ENCODE data around the gene SDK1. TPM values are rescaled to one million over a fixed set of nuclear protein-coding genes. Genes with fewer than 3 reads are reported as not detected.

Gene SDK1
- total and polyA plus RNA-seq, 2 experiments from 2014 or later, result 2.1 to 10.0 TPM

DNA sequence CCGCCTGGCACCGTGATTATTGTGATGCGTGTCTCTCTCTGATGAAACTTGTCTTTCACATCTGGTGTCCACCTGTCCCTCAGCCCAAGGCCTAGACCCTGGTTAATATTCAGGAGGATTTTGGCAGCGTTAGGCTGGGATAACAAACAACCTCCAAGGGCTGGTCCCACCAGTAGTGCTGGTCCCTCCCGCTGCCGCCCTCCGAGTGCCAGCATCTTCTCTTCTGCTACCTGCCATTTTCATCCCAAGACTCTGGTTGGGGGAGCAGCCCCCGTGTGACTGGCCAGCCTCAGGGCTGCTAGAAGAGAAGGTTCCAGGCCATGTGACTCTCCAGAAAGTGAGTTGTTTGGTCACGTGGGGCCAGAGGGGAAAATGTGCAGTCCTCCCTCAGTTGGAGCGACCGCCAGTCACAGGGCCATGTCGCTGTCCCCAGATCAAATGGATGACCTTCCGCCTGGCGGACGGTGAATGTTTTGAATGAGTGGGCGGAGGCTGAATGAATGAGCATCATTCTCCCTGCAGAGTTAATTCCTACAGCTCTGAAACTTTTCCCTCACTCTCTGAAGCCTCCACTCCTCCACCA lies 901.2 kb downstream of the SDK1 start:
- Histone ChIP-seq H2AFZ (no peak overlapping the region), H3K79me2 (replicated peaks; ENCODE audit: insufficient read depth) (no peaks in the 10 kb centered on the region), H3K9me2 (ENCODE audit: insufficient read depth) (no peaks in the 10 kb centered on the region), H3K4me2 (no peak overlapping the region), H3K36me3 (ENCODE audit: insufficient read depth) (no peaks in the 10 kb centered on the region), H3K4me1 (ENCODE audit: insufficient read depth) (peaks cover 6% of the 10 kb centered on the region; the same call in 1 of the 2 replicates), H3K4me3 (no peak overlapping the region), H3K27me3 (ENCODE audit: insufficient read depth) (no peaks in the 10 kb centered on the region), H3K27ac (ENCODE audit: low read depth) (no peak overlapping the region), H4K20me1 (replicated peaks; ENCODE audit: insufficient read depth) (no peaks in the 10 kb centered on the region), H3F3A (replicated peaks; ENCODE audit: low read depth) (no peaks in the 10 kb centered on the region)
- Mint-ChIP-seq H3K4me1 (peaks cover 8% of the 10 kb centered on the region; the same call in 2 of the 3 replicates), H3K27ac (no peak overlapping the region), H3K4me3 (no peak overlapping the region), H3K9me3 (no peaks in the 10 kb centered on the region), H3K36me3 (ENCODE audit: low read depth) (no peaks in the 10 kb centered on the region), H3K27me3 (ENCODE audit: insufficient read depth, low read depth, poor library complexity) (peaks cover 12% of the 10 kb centered on the region)
- DNase-seq (ENCODE audit: low spot score) (no peak), ATAC-seq (no peak)
- TF ChIP-seq JUNB (IDR thresholded peaks at IDR 0.05; ENCODE audit: unreplicated experiment) (no peak), STAT1 (IDR thresholded peaks at IDR 0.05; ENCODE audit: unreplicated experiment) (no peak), ZNF114 (CRISPR knock-in tag; IDR thresholded peaks at IDR 0.05) (no peak), EZH2 (IDR thresholded peaks at IDR 0.05; ENCODE audit: low read depth, unreplicated experiment) (no peak), ZNF331 (CRISPR knock-in tag; IDR thresholded peaks at IDR 0.05; ENCODE audit: low read depth) (no peak), POLR2AphosphoS5 (IDR thresholded peaks at IDR 0.05; ENCODE audit: low read depth) (no peak), EZH2phosphoT487 (IDR thresholded peaks at IDR 0.05; ENCODE audit: unreplicated experiment) (no peak), NANOG (IDR thresholded peaks at IDR 0.05; ENCODE audit: borderline replicate concordance) (no peak), CREB1 (CRISPR knock-in tag; IDR thresholded peaks at IDR 0.05; ENCODE audit: low read depth) (no peak)
- TF ChIP-seq, protein P1, sequence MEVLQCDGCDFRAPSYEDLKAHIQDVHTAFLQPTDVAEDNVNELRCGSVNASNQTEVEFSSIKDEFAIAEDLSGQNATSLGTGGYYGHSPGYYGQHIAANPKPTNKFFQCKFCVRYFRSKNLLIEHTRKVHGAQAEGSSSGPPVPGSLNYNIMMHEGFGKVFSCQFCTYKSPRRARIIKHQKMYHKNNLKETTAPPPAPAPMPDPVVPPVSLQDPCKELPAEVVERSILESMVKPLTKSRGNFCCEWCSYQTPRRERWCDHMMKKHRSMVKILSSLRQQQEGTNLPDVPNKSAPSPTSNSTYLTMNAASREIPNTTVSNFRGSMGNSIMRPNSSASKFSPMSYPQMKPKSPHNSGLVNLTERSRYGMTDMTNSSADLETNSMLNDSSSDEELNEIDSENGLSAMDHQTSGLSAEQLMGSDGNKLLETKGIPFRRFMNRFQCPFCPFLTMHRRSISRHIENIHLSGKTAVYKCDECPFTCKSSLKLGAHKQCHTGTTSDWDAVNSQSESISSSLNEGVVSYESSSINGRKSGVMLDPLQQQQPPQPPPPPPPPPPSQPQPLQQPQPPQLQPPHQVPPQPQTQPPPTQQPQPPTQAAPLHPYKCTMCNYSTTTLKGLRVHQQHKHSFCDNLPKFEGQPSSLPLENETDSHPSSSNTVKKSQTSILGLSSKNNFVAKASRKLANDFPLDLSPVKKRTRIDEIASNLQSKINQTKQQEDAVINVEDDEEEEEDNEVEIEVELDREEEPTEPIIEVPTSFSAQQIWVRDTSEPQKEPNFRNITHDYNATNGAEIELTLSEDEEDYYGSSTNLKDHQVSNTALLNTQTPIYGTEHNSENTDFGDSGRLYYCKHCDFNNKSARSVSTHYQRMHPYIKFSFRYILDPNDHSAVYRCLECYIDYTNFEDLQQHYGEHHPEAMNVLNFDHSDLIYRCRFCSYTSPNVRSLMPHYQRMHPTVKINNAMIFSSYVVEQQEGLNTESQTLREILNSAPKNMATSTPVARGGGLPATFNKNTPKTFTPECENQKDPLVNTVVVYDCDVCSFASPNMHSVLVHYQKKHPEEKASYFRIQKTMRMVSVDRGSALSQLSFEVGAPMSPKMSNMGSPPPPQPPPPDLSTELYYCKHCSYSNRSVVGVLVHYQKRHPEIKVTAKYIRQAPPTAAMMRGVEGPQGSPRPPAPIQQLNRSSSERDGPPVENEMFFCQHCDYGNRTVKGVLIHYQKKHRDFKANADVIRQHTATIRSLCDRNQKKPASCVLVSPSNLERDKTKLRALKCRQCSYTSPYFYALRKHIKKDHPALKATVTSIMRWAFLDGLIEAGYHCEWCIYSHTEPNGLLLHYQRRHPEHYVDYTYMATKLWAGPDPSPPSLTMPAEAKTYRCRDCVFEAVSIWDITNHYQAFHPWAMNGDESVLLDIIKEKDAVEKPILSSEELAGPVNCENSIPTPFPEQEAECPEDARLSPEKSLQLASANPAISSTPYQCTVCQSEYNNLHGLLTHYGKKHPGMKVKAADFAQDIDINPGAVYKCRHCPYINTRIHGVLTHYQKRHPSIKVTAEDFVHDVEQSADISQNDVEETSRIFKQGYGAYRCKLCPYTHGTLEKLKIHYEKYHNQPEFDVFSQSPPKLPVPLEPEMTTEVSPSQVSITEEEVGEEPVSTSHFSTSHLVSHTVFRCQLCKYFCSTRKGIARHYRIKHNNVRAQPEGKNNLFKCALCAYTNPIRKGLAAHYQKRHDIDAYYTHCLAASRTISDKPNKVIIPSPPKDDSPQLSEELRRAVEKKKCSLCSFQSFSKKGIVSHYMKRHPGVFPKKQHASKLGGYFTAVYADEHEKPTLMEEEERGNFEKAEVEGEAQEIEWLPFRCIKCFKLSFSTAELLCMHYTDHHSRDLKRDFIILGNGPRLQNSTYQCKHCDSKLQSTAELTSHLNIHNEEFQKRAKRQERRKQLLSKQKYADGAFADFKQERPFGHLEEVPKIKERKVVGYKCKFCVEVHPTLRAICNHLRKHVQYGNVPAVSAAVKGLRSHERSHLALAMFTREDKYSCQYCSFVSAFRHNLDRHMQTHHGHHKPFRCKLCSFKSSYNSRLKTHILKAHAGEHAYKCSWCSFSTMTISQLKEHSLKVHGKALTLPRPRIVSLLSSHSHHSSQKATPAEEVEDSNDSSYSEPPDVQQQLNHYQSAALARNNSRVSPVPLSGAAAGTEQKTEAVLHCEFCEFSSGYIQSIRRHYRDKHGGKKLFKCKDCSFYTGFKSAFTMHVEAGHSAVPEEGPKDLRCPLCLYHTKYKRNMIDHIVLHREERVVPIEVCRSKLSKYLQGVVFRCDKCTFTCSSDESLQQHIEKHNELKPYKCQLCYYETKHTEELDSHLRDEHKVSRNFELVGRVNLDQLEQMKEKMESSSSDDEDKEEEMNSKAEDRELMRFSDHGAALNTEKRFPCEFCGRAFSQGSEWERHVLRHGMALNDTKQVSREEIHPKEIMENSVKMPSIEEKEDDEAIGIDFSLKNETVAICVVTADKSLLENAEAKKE (CRISPR knock-in tag; IDR thresholded peaks at IDR 0.05), result no peak
- TF ChIP-seq, protein P2, sequence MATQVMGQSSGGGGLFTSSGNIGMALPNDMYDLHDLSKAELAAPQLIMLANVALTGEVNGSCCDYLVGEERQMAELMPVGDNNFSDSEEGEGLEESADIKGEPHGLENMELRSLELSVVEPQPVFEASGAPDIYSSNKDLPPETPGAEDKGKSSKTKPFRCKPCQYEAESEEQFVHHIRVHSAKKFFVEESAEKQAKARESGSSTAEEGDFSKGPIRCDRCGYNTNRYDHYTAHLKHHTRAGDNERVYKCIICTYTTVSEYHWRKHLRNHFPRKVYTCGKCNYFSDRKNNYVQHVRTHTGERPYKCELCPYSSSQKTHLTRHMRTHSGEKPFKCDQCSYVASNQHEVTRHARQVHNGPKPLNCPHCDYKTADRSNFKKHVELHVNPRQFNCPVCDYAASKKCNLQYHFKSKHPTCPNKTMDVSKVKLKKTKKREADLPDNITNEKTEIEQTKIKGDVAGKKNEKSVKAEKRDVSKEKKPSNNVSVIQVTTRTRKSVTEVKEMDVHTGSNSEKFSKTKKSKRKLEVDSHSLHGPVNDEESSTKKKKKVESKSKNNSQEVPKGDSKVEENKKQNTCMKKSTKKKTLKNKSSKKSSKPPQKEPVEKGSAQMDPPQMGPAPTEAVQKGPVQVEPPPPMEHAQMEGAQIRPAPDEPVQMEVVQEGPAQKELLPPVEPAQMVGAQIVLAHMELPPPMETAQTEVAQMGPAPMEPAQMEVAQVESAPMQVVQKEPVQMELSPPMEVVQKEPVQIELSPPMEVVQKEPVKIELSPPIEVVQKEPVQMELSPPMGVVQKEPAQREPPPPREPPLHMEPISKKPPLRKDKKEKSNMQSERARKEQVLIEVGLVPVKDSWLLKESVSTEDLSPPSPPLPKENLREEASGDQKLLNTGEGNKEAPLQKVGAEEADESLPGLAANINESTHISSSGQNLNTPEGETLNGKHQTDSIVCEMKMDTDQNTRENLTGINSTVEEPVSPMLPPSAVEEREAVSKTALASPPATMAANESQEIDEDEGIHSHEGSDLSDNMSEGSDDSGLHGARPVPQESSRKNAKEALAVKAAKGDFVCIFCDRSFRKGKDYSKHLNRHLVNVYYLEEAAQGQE (IDR thresholded peaks at IDR 0.05; ENCODE audit: unreplicated experiment), result no peak
- TF ChIP-seq, protein P3, sequence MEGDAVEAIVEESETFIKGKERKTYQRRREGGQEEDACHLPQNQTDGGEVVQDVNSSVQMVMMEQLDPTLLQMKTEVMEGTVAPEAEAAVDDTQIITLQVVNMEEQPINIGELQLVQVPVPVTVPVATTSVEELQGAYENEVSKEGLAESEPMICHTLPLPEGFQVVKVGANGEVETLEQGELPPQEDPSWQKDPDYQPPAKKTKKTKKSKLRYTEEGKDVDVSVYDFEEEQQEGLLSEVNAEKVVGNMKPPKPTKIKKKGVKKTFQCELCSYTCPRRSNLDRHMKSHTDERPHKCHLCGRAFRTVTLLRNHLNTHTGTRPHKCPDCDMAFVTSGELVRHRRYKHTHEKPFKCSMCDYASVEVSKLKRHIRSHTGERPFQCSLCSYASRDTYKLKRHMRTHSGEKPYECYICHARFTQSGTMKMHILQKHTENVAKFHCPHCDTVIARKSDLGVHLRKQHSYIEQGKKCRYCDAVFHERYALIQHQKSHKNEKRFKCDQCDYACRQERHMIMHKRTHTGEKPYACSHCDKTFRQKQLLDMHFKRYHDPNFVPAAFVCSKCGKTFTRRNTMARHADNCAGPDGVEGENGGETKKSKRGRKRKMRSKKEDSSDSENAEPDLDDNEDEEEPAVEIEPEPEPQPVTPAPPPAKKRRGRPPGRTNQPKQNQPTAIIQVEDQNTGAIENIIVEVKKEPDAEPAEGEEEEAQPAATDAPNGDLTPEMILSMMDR (conservative IDR thresholded peaks at IDR 0.05; ENCODE audit: low read depth in 2 of 2), result no peak
- TF ChIP-seq, protein P4, sequence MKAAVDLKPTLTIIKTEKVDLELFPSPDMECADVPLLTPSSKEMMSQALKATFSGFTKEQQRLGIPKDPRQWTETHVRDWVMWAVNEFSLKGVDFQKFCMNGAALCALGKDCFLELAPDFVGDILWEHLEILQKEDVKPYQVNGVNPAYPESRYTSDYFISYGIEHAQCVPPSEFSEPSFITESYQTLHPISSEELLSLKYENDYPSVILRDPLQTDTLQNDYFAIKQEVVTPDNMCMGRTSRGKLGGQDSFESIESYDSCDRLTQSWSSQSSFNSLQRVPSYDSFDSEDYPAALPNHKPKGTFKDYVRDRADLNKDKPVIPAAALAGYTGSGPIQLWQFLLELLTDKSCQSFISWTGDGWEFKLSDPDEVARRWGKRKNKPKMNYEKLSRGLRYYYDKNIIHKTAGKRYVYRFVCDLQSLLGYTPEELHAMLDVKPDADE (IDR thresholded peaks at IDR 0.05), result no peak

Data from GM23338 (cell line).